ENCODE data around the gene KRTAP9-2. TPM values are rescaled to one million over a fixed set of nuclear protein-coding genes. Genes with fewer than 3 reads are reported as not detected.
"Not testable (repeated sequence)": the region's sequence is repeated elsewhere in the genome, so short reads cannot be mapped to it uniquely, and the experiment has no call there.

Gene KRTAP9-2
- not detected for polyA plus RNA-seq (ENCODE audit: insufficient read length)

GRCh38 chr17:41226598-41227095, at the start of gene KRTAP9-2:
KRTAP9-2 (plus strand) TSS chr17:41226648; CDS start chr17:41226655, 7 bp downstream.
- not testable (repeated sequence) for DNase-seq

GRCh38 chr17:41176744-41177387, 49.6 kb upstream of the KRTAP9-2 start:
- no peak for DNase-seq

GRCh38 chr17:41177727-41178271, 48.6 kb upstream of the KRTAP9-2 start, which contains the start of gene KRTAP4-2:
KRTAP4-2 (minus strand) TSS chr17:41178221; CDS start chr17:41178164, 57 bp downstream.
- DNase-seq: no peak

GRCh38 chr17:41178341-41178740, 48.1 kb upstream of the KRTAP9-2 start:
- DNase-seq: no peak

GRCh38 chr17:41178843-41179616, 47.4 kb upstream of the KRTAP9-2 start:
- no peak for DNase-seq

- DNase-seq: no peak
These were observed 41.9 kb upstream of the KRTAP9-2 start, which contains the start of gene KRTAP4-1 for GRCh38 chr17:41184480-41184961. KRTAP4-1 (minus strand) TSS chr17:41184911; CDS start chr17:41184854, 57 bp downstream.

- no peak for DNase-seq
These were observed 41.4 kb upstream of the KRTAP9-2 start for GRCh38 chr17:41185001-41185400.

- no peak for DNase-seq
These were observed 39.6 kb upstream of the KRTAP9-2 start for GRCh38 chr17:41186872-41187271.

GRCh38 chr17:41189837-41190318, 36.6 kb upstream of the KRTAP9-2 start, which contains the start of gene KRTAP9-1:
KRTAP9-1 (plus strand) TSS chr17:41189887; CDS start chr17:41189887, 0 bp downstream.
- DNase-seq: not testable (repeated sequence)

- DNase-seq: no peak
These were observed 36.1 kb upstream of the KRTAP9-2 start for GRCh38 chr17:41190328-41190727.

GRCh38 chr17:41196068-41196467, 30.4 kb upstream of the KRTAP9-2 start:
- no peak for DNase-seq

- no peak for DNase-seq
These were observed 26.9 kb upstream of the KRTAP9-2 start for GRCh38 chr17:41199421-41200078.

GRCh38 chr17:41211845-41212466, 14.5 kb upstream of the KRTAP9-2 start:
- peak; percentile 4 for DNase-seq

GRCh38 chr17:41212524-41213169, 13.8 kb upstream of the KRTAP9-2 start:
- no peak for DNase-seq

GRCh38 chr17:41215681-41216080, 10.8 kb upstream of the KRTAP9-2 start:
- DNase-seq: no peak

GRCh38 chr17:41223821-41224220, 2.6 kb upstream of the KRTAP9-2 start:
- no peak for DNase-seq

- DNase-seq: no peak
These were observed 397 bp upstream of the KRTAP9-2 start for GRCh38 chr17:41226051-41226450.

GRCh38 chr17:41230094-41230493, 3.6 kb downstream of the KRTAP9-2 start:
- DNase-seq: no peak

GRCh38 chr17:41231731-41232130, 5.3 kb downstream of the KRTAP9-2 start:
- no peak for DNase-seq

- not testable (repeated sequence) for DNase-seq
These were observed 6.1 kb downstream of the KRTAP9-2 start, which contains the start of gene KRTAP9-3 for GRCh38 chr17:41232399-41233105. KRTAP9-3 (plus strand) TSS chr17:41232449; CDS start chr17:41232502, 53 bp downstream.
